GM18507 (cell line): ENCODE results near the gene PCDHGB1.
A peak's percentile ranks its signal among the peaks of the same experiment; 100 is the strongest.
"Not testable (repeated sequence)": the region's sequence is repeated elsewhere in the genome, so short reads cannot be mapped to it uniquely, and the experiment has no call there.

Experiments used
- DNase-seq: peaks from one replicate; pipeline ENCODE4 v3.0.0; 2011; ENCODE audit warnings: low read depth; ENCODE audit not compliant: insufficient read length; ENCODE audit errors: extremely low spot score
- FAIRE-seq: peaks from 2 replicates; lab custom pipeline; 2011; peaks lifted over from hg19 to GRCh38; lab: Jason Lieb, UNC

Gene PCDHGB1

DNA sequence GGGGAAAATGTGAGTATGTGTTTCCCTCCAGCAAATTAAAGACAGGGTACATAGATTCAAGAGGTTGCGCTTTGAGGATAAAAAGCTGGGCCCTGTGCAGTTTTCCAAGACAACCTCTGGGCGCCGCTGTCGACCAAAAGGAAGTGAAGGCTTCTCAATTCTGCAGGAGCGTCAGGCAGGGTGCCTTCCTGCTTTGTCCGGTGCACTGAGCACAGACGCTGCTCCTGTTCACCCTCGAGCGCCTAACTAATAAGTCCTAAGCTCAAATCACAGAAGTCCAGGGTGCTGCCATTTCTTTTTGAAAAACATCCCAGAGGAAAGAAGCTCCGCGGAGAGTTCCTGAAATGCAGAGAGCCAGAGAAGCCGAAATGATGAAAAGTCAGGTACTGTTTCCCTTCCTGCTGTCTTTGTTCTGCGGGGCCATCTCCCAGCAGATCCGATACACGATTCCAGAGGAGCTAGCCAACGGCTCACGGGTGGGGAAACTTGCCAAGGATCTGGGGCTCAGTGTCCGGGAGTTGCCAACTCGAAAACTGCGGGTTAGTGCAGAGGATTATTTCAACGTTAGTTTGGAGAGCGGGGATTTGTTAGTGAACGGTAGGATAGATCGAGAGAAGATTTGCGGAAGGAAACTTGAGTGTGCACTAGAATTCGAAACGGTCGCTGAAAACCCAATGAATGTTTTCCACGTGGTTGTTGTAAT lies at the start of gene PCDHGB1:
TSS of gene PCDHGB1 (plus strand) at position 183 of the 703 bp plus-strand sequence. CDS start at position 345, 162 bp downstream.
- FAIRE-seq (no peak), DNase-seq (no peak)

- no peak for DNase-seq
- FAIRE-seq: no peak
Observed at GRCh38 chr5:141303756-141304155, 46.1 kb upstream of the PCDHGB1 start, which contains the start of gene SLC25A2. Gene SLC25A2, minus strand, starts transcription at chr5:141304049. Its CDS starts 184 bp downstream, at chr5:141303865.

DNA sequence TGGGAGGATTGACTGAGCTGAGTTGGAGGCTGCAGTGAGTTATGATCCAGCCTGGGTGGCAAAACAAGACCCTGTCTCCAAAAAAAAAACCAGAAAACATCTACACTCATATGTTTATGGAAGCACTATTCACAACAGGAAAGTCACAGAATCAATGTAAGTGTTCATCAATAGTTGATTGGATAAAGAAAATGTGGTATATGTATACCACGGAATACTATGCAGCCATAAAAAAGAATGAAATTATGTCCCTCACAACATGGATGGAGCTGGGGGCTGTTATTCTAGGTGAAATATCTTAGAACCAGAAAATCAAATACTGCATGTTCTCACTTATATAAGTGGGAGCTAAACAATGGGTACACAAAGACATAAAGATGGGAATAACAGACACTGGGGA lies 43.3 kb upstream of the PCDHGB1 start:
- FAIRE-seq (no peak), DNase-seq (no peak)

GRCh38 chr5:141313711-141314110 lies 36.2 kb upstream of the PCDHGB1 start:
- no peak for FAIRE-seq
- no peak for DNase-seq

GRCh38 chr5:141316963-141317362 lies 32.9 kb upstream of the PCDHGB1 start:
- FAIRE-seq, DNase-seq: not testable (repeated sequence)

DNA sequence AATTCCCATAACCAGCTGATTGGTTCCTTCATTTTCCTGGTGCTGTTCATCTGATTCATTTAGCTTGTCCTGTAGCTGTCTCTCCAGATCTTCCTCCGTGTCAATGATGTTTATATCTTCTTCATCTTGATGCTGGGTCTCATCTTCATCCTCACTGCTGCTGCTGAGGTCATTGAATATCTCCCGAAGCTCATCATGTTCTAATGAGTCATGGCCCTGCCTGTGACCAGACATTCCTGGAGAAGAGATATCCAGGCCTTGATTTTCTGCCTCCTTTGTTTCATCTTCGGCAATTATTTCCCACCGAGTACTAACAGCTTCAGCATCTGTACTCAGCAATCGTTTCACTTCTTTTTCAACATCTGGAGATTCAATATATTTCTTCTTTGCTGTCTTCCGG lies 30.7 kb upstream of the PCDHGB1 start:
- no peak for DNase-seq

DNA sequence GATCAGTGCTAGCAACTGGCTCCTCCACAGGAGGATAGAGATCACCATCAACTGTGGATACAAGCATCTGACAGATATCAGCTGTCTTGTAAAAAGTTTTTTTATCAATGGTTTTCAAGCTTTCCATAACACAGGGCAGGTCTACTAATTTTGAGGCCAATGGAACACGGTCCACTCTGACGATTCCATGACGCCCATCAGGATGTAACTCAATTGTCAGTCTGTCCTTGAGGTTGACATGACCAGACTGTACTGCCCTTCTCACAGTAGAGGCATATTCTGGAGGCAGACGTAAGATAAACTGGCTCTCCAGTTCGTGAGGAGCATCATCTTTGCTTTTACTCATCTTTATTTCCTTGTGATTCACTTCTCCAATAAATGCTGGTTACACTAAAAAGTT lies 30.2 kb upstream of the PCDHGB1 start:
- FAIRE-seq (no peak), DNase-seq (no peak)

More for the DNA sequence above, 30.7 kb upstream of the PCDHGB1 start:
- no peak for FAIRE-seq

DNA sequence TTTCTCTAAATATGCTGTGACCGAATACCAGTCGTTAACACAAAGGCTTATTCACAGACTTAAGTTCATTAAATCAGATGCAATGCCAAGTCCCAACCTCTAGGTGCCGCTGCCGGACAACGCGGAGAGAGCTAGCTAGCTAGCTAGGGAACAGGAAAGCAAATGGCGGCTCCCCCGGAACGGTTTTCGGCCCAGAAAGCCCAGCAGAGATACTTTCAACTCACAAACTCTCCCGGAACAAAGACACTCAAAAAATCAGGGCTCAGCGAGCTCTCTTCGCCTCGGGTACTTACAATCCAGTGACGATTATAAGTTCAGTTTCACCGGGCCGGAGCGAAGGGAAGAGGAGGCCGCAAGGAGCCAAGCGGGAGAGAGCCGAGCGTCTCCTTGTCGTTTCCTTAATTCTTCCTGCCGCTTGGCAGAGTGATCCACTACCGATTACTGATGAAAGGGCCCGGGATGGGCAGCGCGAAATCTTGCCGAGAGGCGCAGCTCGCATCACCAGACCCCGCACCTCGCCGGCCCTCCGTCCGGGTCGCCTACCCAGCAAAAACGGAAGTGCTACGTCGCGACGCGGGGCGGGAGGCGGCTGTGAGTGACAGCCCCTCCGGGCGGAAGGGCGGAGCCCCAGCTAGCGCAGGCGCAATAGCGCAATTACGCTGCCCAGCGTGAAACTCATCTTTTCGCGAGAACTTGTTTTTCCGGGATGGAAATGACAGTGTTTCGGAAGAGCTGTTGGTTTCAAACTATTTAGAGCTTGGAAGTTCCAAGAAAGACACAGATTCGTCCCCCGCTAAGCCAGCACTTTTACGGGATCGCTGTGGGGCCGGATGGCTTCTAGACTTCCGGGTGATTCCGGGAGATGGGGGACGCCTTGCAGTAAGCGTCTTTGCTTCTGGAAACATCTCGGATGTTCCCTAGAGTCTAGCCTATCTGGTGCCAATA lies 29.4 kb upstream of the PCDHGB1 start, which contains the start of gene TAF7:
TSS of gene TAF7 (minus strand) at position 560 of the 945 bp plus-strand sequence. CDS start 740 bp downstream, outside the sequence.
- peak; percentile 81 for DNase-seq
- peak; percentile 89 for FAIRE-seq

- no peak for FAIRE-seq
- DNase-seq: no peak
Observed at GRCh38 chr5:141322261-141322660, 27.6 kb upstream of the PCDHGB1 start.

GRCh38 chr5:141326088-141326854 lies 23.6 kb upstream of the PCDHGB1 start:
- FAIRE-seq: peak; percentile 56
- peak; percentile 20 for DNase-seq

DNA sequence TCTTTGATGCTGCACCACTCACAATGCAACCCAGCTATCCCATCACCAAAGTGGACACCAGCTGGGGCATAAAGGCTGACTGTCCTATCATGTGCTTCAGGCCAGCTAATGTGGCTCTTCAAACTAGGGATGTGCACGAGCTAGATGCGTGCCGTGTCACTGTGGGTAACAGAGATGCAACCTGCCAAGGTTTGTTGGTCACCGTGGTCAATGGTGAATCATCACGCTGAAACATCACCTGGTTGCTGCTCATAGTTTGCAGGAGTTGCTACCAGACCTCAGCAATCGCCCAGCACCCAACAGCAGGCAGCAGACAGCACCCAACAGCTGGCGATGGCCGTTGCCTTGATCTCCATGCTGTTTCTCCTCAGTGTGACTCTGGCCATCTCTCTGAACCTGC lies 21.7 kb upstream of the PCDHGB1 start:
- DNase-seq (no peak), FAIRE-seq (no peak)

DNA sequence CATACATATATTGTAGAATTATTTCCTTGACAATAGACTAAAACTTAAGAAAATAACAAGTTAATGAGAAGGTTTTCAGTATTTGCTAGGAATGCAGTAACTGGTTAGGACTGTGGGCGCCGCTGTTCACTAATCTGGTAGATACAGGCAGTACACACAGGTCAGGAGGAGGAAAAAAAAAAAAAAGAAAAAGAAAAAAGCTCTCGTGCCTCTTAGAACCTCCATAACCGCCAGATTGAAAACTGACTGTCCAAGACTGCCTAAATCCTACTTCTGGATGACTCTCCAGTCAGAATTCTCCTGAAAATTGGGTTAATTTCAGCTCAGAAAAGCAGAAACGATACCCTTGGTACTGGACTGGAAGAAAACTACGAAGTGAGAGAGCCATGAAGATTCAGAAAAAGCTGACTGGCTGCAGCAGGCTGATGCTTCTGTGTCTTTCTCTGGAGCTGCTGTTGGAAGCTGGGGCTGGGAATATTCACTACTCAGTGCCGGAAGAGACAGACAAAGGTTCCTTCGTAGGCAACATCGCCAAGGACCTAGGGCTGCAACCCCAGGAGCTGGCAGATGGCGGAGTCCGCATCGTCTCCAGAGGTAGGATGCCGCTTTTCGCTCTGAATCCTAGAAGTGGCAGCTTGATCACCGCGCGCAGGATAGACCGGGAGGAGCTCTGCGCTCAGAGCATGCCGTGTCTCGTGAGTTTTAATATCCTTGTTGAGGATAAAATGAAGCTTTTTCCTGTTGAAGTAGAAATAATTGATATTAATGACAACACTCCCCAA lies 19.4 kb upstream of the PCDHGB1 start, which contains the start of gene PCDHGA1:
TSS of gene PCDHGA1 (plus strand) at position 216 of the 782 bp plus-strand sequence.
- FAIRE-seq (no peak), DNase-seq (no peak)

- not testable (repeated sequence) for DNase-seq, FAIRE-seq
Observed at GRCh38 chr5:141332571-141332970, 17.3 kb upstream of the PCDHGB1 start.

DNA sequence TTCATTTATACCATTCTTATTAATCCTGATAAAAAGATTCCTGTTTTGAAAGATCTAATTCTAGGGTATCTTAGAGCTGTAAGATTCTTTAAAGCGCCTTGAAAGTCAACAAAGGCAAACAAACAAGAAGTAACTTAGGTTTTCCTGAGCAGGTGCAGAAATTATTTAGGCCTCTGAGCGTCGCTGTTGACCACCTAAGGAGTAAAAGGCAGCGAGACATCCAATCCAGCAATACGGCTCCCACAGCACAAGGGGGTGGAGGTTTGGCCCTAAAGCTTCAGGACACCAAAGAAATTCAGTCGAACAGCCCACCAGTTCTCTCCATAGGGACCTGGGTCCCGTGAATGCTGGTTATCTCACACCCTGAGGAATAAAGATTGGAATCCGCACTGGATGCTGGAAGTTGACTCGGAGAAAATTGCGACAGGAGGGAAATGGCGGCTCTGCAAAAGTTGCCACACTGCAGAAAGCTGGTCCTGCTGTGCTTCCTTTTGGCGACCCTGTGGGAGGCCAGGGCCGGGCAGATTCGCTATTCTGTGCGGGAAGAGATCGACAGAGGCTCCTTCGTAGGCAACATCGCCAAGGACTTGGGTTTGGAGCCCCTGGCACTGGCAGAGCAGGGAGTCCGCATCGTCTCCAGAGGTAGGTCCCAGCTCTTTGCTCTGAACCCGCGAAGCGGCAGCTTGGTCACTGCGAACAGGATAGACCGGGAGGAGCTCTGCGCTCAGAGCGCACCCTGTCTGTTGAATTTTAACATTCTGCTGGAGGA lies 11.2 kb upstream of the PCDHGB1 start, which contains the start of gene PCDHGA2:
TSS of gene PCDHGA2 (plus strand) at position 223 of the 769 bp plus-strand sequence.
- DNase-seq (no peak), FAIRE-seq (no peak)

DNA sequence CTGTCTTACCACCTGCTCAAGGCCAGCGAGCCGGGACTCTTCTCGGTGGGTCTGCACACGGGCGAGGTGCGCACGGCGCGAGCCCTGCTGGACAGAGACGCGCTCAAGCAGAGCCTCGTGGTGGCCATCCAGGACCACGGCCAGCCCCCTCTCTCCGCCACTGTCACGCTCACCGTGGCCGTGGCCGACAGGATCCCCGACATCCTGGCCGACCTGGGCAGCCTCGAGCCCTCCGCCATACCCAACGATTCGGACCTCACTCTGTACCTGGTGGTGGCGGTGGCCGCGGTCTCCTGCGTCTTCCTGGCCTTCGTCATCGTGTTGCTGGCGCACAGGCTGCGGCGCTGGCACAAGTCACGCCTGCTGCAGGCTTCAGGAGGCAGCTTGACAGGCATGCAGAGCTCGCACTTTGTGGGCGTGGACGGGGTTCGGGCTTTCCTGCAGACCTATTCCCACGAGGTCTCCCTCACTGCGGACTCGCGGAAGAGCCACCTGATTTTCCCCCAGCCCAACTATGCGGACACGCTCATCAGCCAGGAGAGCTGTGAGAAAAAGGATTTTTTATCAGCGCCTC lies 9.0 kb upstream of the PCDHGB1 start:
- not testable (repeated sequence) for FAIRE-seq, DNase-seq

GRCh38 chr5:141342773-141343172 lies 7.1 kb upstream of the PCDHGB1 start:
- DNase-seq: no peak
- FAIRE-seq: no peak

DNA sequence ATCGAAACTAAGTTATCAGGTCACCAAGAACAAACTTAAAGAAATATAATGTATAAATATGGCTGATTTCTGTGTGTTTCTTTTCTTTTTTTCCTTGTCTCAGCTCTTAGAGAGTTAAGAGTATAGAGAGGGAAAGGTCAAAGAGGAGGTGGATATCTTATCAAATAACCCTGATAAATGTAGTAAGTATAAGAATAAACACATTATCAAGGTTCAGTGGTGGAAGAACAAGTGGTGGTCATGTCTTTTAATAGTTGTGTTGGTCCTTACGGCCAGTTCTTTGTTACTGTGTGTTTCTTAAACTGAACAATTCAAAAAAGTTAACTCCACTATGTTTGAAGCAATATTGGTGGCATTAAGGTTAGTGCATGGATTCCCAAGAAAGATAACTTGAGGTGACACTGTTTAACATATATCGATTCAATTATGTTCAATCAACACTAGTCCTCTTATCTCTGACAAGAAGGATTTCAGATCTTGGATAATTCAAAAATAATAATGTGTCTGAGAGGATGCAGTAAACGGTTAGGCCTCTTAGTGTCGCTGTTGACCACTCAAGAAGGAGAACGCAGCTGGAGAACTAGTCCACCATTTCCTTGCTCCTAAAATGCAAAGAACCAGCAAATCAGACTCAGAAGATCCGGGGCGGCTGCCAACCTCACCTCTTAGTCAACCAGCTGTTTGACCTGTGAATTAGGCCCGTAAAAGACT lies 6.5 kb upstream of the PCDHGB1 start, which contains the start of gene PCDHGA3:
TSS of gene PCDHGA3 (plus strand) at position 588 of the 711 bp plus-strand sequence. CDS start 205 bp downstream, outside the sequence.
- no peak for DNase-seq
- no peak for FAIRE-seq
